ENCODE measurements around the gene GASK1A.

DNA sequence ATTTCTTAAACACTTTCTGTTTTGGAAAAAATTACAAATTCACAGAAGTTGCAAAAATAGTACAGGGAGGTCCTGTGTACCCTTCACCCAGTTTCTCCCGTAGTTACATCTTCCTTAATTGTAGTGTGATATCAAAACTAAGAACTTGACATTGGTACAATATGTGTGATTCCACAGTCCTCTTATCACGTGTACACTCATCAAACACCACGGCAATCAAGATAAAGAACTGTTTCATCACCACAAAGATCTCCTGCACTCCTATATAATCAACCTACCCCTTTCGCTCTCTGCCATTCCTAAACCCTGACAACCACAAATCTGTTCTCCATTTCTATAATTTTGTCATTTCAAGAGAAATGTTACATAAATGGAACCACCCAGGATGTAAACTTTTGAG is 95.4 kb downstream of the GASK1A start:
- TF ChIP-seq, protein P1, sequence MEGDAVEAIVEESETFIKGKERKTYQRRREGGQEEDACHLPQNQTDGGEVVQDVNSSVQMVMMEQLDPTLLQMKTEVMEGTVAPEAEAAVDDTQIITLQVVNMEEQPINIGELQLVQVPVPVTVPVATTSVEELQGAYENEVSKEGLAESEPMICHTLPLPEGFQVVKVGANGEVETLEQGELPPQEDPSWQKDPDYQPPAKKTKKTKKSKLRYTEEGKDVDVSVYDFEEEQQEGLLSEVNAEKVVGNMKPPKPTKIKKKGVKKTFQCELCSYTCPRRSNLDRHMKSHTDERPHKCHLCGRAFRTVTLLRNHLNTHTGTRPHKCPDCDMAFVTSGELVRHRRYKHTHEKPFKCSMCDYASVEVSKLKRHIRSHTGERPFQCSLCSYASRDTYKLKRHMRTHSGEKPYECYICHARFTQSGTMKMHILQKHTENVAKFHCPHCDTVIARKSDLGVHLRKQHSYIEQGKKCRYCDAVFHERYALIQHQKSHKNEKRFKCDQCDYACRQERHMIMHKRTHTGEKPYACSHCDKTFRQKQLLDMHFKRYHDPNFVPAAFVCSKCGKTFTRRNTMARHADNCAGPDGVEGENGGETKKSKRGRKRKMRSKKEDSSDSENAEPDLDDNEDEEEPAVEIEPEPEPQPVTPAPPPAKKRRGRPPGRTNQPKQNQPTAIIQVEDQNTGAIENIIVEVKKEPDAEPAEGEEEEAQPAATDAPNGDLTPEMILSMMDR (IDR thresholded peaks at IDR 0.05; ENCODE audit: low read depth, low read length), result no peak
- no peak for TF ChIP-seq EZH2phosphoT487 (IDR thresholded peaks at IDR 0.05; ENCODE audit: low read depth)

Measured in OCI-LY3 (cell line).